Stimulated activated CD4-positive, alpha-beta T cell treated with anti-CD3 and anti-CD28 coated beads, TNF-alpha, amount 100 ng/mL, for 24 hours (primary cell): Measurements from ENCODE around the gene POLDIP2.

ENCODE experiments used
- DNase-seq, 3 experiments: peaks; one replicate each; pipeline ENCODE4 v3.0.0-alpha.2; 2020; ENCODE audit warnings: low read depth in 3 of 3

The POLDIP2 gene

DNA sequence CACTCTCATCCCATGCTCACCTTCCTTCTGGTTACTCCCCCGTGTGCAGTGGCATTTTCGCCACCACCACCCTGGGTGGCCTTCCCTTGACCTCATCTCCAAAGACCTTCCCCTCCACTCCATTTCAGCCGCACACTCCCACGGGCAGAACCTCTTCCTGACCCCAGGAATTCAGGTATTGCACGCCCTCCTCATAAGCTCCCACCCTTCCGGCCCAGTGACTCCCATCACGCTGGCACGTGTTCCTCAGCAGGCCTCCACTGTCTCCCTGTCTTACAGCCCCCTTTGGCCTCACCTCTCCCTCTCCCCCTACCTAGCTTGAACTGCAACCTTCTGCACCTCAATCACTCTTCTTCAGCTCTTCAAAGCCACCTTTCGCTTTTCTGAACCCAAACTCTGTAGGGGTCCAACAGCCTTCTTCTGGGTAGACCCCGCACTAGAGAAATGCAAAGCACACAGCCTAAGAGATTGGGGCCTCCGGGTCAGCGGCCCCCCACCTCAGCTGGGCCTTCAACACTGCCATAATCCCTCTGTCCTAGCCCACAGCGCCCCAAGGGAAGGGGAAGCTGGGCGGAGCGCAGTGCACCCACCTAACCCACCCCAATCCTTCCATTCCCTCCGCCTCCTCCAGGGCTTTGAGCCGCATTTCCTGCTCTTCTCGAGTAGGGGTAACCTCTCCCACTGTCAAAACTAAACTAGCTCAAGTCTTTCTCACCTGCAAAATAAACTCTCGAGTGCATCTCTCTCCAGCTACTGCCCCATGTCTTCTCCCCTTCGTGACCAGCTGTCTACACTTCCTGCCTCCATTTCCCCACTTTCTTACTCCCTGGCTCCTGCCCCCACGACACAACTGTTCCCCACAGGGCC, 40.0 kb downstream of the POLDIP2 start:
- no peak for DNase-seq

DNA sequence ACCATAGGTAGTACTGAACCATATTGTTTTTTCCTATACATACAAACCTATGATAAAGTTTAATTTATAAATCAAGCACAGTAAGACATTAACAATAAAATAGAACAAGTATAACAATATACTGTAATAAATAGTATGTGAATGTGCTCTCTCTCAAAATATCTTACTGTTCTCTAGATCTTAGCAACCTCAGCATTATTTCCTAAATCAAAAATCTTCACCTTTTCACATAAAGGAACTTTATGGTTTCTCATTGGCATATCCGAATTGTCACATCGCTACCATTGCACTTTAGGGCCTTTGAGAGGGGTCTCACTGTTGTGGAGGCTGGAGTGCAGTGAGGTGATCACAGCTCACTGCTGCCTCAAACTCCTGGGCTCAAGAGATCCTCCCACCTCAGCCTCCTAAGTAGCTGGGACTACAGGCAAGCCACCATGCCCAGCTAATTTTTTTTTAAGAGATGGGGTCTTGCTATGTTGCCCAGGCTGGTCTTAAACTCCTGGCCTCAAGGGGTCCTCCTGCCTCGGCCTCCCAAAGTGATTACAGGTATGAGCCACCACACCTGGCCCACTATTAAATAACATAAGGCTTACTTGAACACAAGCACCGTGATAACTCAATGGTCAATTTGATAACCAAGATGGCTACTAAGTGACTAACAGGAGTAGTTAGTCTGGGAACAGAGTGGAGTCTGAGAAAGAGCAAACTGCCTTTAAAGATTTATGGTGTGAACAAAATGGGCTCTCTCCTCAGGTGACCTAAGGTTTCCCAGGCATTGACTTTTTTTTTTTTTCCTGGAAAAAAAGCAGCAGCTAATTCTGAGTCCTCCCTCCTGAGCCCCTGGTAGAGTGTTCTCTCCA, 41.3 kb downstream of the POLDIP2 start:
- DNase-seq = no peak

GRCh38 chr17:28313841-28314240, 43.5 kb downstream of the POLDIP2 start:
- DNase-seq = no peak

GRCh38 chr17:28306954-28307401, 50.3 kb downstream of the POLDIP2 start:
- no peak for DNase-seq

DNA sequence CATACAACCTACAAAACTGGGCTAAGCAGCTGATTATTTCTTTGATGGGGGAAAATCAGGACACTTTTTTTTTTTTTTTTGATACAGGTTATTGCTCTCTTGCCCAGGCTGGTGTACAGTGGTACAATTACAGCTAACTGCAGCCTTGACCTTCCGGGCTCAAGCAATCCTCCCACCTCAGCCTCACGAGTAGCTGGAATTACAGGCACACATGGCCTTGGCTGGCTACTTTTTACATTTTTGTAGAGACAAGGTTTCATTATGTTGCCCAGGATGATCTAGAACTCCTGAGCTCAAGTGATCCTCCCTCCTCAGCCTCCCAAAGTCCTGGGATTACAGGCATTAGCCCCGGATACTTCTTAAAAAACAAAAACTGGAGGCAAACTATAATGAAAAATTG, 58.9 kb downstream of the POLDIP2 start:
- DNase-seq = no peak
